Measurements from ENCODE around the gene GPSM1. TPM values are rescaled to one million over a fixed set of nuclear protein-coding genes. Genes with fewer than 3 reads are reported as not detected.

Gene GPSM1
- total RNA-seq, 1 donor from 2014 or later, result 59.4 TPM

DNA sequence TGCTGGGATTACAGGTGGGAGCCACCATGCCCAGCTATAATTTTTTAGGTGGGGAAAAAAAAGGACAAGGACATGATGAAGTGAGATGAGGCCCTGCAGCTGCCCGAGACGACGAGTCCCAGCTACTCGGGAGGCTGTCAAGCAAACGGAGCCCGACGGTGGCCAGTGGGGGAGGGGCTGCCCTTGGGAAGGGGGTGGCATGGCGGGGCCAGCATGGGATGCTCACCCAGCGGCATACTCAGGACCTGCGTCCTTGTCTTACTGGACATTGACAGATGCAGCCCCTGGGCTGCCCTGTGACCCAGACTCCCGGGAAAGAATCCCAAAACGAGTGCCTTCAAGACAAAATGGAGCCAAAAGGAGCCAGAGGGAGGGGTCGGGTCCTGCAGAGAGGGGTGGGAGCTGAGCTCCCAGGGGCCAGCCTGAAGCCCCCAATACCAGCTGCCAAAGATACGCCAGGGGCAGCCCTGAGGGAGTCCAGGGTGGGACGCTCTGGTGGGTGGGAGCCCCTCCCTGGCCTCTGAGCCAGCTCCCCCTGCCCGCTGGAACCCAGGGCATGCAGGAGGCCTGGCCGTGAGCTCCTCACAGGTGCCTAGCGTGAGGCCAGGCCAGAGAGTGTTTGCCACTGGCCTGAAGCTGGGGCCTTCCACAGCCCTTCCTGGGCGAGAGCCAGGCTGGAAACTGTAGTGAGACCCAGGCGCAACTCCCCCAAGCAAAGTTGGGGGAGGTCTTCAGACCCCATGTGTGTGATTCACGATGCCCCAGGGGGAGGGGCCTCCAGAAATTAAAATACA, 39.2 kb upstream of the GPSM1 start:
- FAIRE-seq, result no peak
- no peaks in the 10 kb centered on the region for H3K79me2 ChIP-seq (ENCODE audit: insufficient read depth, low read length)
- H4K20me1 ChIP-seq (ENCODE audit: insufficient read depth, low read length), result no peaks in the 10 kb centered on the region
- no peak overlapping the region for H3K9ac ChIP-seq (ENCODE audit: low read length)
- TF ChIP-seq CTCF (IDR thresholded peaks at IDR 0.05; ENCODE audit: insufficient read depth, low read depth, low read length), result no peak
- no peak for TF ChIP-seq EZH2 (IDR thresholded peaks at IDR 0.05; ENCODE audit: insufficient read depth, low read length)
- H3K27ac ChIP-seq (ENCODE audit: low read depth, low read length), result no peak overlapping the region
- Mint-ChIP-seq H3K4me3 (ENCODE audit: unreplicated experiment) (no peak overlapping the region), H3K27ac (ENCODE audit: unreplicated experiment) (no peak overlapping the region), H3K9me3 (ENCODE audit: unreplicated experiment) (no peaks in the 10 kb centered on the region), H3K4me1 (ENCODE audit: low read depth, unreplicated experiment) (no peaks in the 10 kb centered on the region), H3K27me3 (ENCODE audit: low read depth, unreplicated experiment) (peaks cover 16% of the 10 kb centered on the region), H3K36me3 (ENCODE audit: low read depth, unreplicated experiment) (no peaks in the 10 kb centered on the region)
- H3K27me3 ChIP-seq (ENCODE audit: insufficient read depth, low read length), result peaks cover 6% of the 10 kb centered on the region
- no peak overlapping the region for H2AFZ ChIP-seq (ENCODE audit: low read depth, low read length)
- no peak overlapping the region for H3K4me3 ChIP-seq (ENCODE audit: insufficient read depth, low read depth, low read length)
- no peaks in the 10 kb centered on the region for H3K9me3 ChIP-seq (ENCODE audit: insufficient read depth, low read depth, low read length)
- no peak for DNase-seq (ENCODE audit: low read depth)
- H3K4me2 ChIP-seq (ENCODE audit: low read length), result no peak overlapping the region
- no peaks in the 10 kb centered on the region for H3K4me1 ChIP-seq (ENCODE audit: insufficient read depth, low read length)
- H3K36me3 ChIP-seq (ENCODE audit: insufficient read depth, low read length), result no peaks in the 10 kb centered on the region

- no peak overlapping the region for H2AFZ ChIP-seq (ENCODE audit: low read depth, low read length)
- H3K4me3 ChIP-seq (ENCODE audit: insufficient read depth, low read depth, low read length), result no peak overlapping the region
- no peaks in the 10 kb centered on the region for H4K20me1 ChIP-seq (ENCODE audit: insufficient read depth, low read length)
- H3K27ac ChIP-seq (ENCODE audit: low read depth, low read length), result no peak overlapping the region
- H3K9me3 Mint-ChIP-seq (ENCODE audit: unreplicated experiment), result no peaks in the 10 kb centered on the region
- H3K36me3 Mint-ChIP-seq (ENCODE audit: low read depth, unreplicated experiment), result no peaks in the 10 kb centered on the region
- TF ChIP-seq EZH2 (IDR thresholded peaks at IDR 0.05; ENCODE audit: insufficient read depth, low read length), result no peak
- TF ChIP-seq CTCF (IDR thresholded peaks at IDR 0.05; ENCODE audit: insufficient read depth, low read depth, low read length), result no peak
- H3K27me3 ChIP-seq (ENCODE audit: insufficient read depth, low read length), result peaks cover 6% of the 10 kb centered on the region
- H3K79me2 ChIP-seq (ENCODE audit: insufficient read depth, low read length), result no peaks in the 10 kb centered on the region
- H3K4me1 ChIP-seq (ENCODE audit: insufficient read depth, low read length), result no peaks in the 10 kb centered on the region
- H3K9me3 ChIP-seq (ENCODE audit: insufficient read depth, low read depth, low read length), result no peaks in the 10 kb centered on the region
- no peak overlapping the region for H3K4me2 ChIP-seq (ENCODE audit: low read length)
- no peak for DNase-seq (ENCODE audit: low read depth)
- no peaks in the 10 kb centered on the region for H3K4me1 Mint-ChIP-seq (ENCODE audit: low read depth, unreplicated experiment)
- no peaks in the 10 kb centered on the region for H3K36me3 ChIP-seq (ENCODE audit: insufficient read depth, low read length)
- H3K27me3 Mint-ChIP-seq (ENCODE audit: low read depth, unreplicated experiment), result peaks cover 16% of the 10 kb centered on the region
- no peak overlapping the region for H3K27ac Mint-ChIP-seq (ENCODE audit: unreplicated experiment)
- FAIRE-seq, result no peak
- H3K4me3 Mint-ChIP-seq (ENCODE audit: unreplicated experiment), result no peak overlapping the region
- H3K9ac ChIP-seq (ENCODE audit: low read length), result no peak overlapping the region
Observed at GRCh38 chr9:136289651-136290507, 37.5 kb upstream of the GPSM1 start.
